HL-60 (cell line): ENCODE measurements around the gene TEC.

Experiments used
- DNase-seq, 2 experiments: peaks; one replicate each; pipeline ENCODE4 v3.0.0-alpha.2; 2010 to 2020; ENCODE audit warnings: low read depth in 1 of 2, low spot score in 1 of 2
- H3K27ac ChIP-seq: fragments of 250-450 bp; sonication (Bioruptor Pico); replicated peaks from 2 replicates; pipeline ENCODE4 v1.5.1; 2020; ENCODE audit warnings: mild to moderate bottlenecking, moderate library complexity
- H3K27me3 ChIP-seq: fragments of 250-450 bp; sonication (Bioruptor Pico); 2 replicates; pipeline ENCODE4 v1.5.1; 2021; ENCODE audit warnings: mild to moderate bottlenecking, moderate library complexity; ENCODE audit not compliant: insufficient read depth, poor library complexity, severe bottlenecking
- H3K4me3 ChIP-seq: replicated peaks from 2 replicates; pipeline ENCODE4 v1.5.1; 2011; ENCODE audit warnings: mild to moderate bottlenecking, control low read depth, low read length; ENCODE audit not compliant: insufficient read depth
- GABPA ChIP-seq: IDR thresholded peaks from 2 replicates; pipeline ENCODE4 v1.6.1; 2012; ENCODE audit warnings: low read depth
- POLR2AphosphoS5 ChIP-seq: IDR thresholded peaks from 2 replicates; pipeline ENCODE4 v1.6.1; 2012; ENCODE audit warnings: low read depth
- SPI1 ChIP-seq: IDR thresholded peaks from 2 replicates; pipeline ENCODE4 v1.6.1; 2012; ENCODE audit warnings: low read depth, mild to moderate bottlenecking, borderline replicate concordance
- TF ChIP-seq, protein P1 (sequence below): IDR thresholded peaks from 2 replicates; pipeline ENCODE4 v1.6.1; 2012; ENCODE audit warnings: low read depth; ENCODE audit not compliant: insufficient replicate concordance
- TF ChIP-seq, protein P2 (sequence below): IDR thresholded peaks from one replicate; pipeline ENCODE4 v1.5.1; 2011; ENCODE audit warnings: low read length, control low read depth, inconsistent platforms; ENCODE audit not compliant: insufficient read depth

Gene TEC

DNA sequence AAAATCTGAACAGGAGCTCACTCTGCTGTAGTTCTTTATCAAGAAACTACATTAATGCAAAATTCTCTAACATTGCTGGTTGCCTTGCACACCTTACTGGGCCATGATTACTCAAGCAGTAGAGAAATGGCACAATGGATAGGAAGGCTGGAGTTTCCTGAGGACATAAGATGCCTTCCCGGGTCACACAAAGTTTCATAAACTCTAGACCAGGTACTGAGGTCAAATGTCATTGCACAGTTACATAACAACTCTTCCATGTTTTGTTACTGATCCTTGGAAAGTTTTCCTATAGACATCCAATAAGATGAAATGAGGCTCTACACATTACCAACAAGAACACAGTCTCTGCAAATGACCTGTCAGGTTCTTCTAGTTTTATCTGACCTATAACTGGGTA, 9.9 kb downstream of the TEC start:
- Histone ChIP-seq H3K4me3 (no peak overlapping the region), H3K27ac (no peak overlapping the region), H3K27me3 (no peaks in the 10 kb centered on the region)
- TF ChIP-seq GABPA (no peak), POLR2AphosphoS5 (no peak), SPI1 (no peak)
- TF ChIP-seq, protein P1, sequence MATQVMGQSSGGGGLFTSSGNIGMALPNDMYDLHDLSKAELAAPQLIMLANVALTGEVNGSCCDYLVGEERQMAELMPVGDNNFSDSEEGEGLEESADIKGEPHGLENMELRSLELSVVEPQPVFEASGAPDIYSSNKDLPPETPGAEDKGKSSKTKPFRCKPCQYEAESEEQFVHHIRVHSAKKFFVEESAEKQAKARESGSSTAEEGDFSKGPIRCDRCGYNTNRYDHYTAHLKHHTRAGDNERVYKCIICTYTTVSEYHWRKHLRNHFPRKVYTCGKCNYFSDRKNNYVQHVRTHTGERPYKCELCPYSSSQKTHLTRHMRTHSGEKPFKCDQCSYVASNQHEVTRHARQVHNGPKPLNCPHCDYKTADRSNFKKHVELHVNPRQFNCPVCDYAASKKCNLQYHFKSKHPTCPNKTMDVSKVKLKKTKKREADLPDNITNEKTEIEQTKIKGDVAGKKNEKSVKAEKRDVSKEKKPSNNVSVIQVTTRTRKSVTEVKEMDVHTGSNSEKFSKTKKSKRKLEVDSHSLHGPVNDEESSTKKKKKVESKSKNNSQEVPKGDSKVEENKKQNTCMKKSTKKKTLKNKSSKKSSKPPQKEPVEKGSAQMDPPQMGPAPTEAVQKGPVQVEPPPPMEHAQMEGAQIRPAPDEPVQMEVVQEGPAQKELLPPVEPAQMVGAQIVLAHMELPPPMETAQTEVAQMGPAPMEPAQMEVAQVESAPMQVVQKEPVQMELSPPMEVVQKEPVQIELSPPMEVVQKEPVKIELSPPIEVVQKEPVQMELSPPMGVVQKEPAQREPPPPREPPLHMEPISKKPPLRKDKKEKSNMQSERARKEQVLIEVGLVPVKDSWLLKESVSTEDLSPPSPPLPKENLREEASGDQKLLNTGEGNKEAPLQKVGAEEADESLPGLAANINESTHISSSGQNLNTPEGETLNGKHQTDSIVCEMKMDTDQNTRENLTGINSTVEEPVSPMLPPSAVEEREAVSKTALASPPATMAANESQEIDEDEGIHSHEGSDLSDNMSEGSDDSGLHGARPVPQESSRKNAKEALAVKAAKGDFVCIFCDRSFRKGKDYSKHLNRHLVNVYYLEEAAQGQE = no peak
- TF ChIP-seq, protein P2, sequence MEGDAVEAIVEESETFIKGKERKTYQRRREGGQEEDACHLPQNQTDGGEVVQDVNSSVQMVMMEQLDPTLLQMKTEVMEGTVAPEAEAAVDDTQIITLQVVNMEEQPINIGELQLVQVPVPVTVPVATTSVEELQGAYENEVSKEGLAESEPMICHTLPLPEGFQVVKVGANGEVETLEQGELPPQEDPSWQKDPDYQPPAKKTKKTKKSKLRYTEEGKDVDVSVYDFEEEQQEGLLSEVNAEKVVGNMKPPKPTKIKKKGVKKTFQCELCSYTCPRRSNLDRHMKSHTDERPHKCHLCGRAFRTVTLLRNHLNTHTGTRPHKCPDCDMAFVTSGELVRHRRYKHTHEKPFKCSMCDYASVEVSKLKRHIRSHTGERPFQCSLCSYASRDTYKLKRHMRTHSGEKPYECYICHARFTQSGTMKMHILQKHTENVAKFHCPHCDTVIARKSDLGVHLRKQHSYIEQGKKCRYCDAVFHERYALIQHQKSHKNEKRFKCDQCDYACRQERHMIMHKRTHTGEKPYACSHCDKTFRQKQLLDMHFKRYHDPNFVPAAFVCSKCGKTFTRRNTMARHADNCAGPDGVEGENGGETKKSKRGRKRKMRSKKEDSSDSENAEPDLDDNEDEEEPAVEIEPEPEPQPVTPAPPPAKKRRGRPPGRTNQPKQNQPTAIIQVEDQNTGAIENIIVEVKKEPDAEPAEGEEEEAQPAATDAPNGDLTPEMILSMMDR = no peak
- DNase-seq = no peak

DNA sequence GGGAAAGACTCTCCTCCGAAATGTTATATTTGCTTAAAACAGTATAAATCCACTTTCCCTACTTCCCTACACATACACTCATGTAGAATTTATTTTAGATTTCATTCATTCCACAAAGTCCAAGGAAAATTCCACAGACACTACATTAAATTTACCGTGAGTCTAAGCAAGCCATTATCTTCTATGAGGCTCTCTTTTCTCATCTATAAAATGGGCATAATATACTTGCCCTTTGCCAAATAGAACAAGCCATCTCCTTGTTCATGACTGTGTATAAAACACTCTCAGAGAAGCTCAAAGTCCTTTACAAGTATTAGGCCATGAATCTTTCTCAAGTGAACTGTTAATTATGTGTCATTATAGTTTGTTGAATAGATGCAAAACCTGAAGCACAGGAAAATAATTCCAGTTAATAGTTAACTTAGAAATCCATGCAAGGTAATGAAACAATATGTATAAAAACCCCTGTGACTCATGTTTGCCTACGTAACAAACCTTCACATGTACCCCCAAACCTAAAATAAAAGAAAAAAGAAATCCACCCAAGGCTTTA, 10.7 kb downstream of the TEC start:
- no peak for DNase-seq
- TF ChIP-seq, protein P1 = no peak
- TF ChIP-seq SPI1 = no peak
- no peak for TF ChIP-seq POLR2AphosphoS5
- TF ChIP-seq GABPA = no peak
- TF ChIP-seq, protein P2 = no peak
- Histone ChIP-seq H3K27ac (no peak overlapping the region), H3K27me3 (no peaks in the 10 kb centered on the region), H3K4me3 (no peak overlapping the region)

DNA sequence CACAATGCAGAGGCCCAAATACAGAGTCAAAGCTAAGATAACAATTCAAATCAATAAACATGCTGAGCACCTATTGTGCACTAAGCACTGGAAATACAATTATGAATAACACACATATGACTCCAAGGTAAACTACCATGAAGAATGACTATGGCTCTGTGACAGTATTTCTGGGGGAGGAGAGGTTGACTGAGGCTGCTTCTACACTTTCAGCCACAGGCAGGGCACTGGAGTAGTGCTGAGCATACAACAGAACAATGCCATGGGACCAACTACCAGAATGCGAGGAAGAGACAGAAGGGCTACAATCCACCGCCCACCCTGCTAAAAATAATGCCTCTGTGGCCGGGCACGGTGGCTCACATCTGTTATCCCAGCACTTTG, 13.7 kb downstream of the TEC start:
- DNase-seq = no peak
- no peak overlapping the region for H3K4me3 ChIP-seq
- TF ChIP-seq POLR2AphosphoS5 (no peak), GABPA (no peak), SPI1 (no peak)
- TF ChIP-seq, protein P2 = no peak
- TF ChIP-seq, protein P1 = no peak
- no peaks in the 10 kb centered on the region for H3K27me3 ChIP-seq
- H3K27ac ChIP-seq = no peak overlapping the region
